Measurements from ENCODE around the gene AKAP8L. TPM values are rescaled to one million over a fixed set of nuclear protein-coding genes. Genes with fewer than 3 reads are reported as not detected.

Gene AKAP8L
- total and polyA plus RNA-seq, 2 of the 8 experiments (the other 6 are each of a cell fraction or from before 2014, with no cell fraction given) = 75.1 to 138 TPM

- no peak overlapping the region for H2BK12ac ChIP-seq (ENCODE audit: low read depth, low read length)
- no peak overlapping the region for H2BK20ac ChIP-seq (ENCODE audit: low read length)
- H3K4ac ChIP-seq (replicated peaks; ENCODE audit: insufficient read length, low read depth, low read length) = no peak overlapping the region
- no peak for FAIRE-seq
- ChIA-PET POLR2A (ENCODE audit: partially characterized antibody) (interaction anchor here (0.7 to 5.9 kb wide), 4 partner anchors 13 to 75 kb away, joined by 3 to 30 read pairs (median 4); partner anchors contain the start of gene AKAP8), CTCF (ENCODE audit: partially characterized antibody) (no interaction called here)
- no peak overlapping the region for H2BK5ac ChIP-seq (ENCODE audit: low read depth, low read length)
- H2BK120ac ChIP-seq (replicated peaks; ENCODE audit: low read depth, low read length) = no peak overlapping the region
- H3K9me3 ChIP-seq (ENCODE audit: insufficient read depth in 2 of 2, low read depth in 1 of 2, low read length in 1 of 2) = no peaks in the 10 kb centered on the region; a peak in 1 of 4 replicates
- 94% methylated on average over 4 of the region's 4 CpGs; no CpG with 5 or more reads in 1 of the 2 experiments for WGBS, 2 experiments (ENCODE audit: extremely low coverage in 1 of 2, insufficient coverage in 1 of 2, insufficient read length in 1 of 2, insufficient replicate concordance in 2 of 2, low coverage in 1 of 2, low lambda C conversion rate in 2 of 2, missing lambda C conversion rate in 1 of 2)
- no peaks in the 10 kb centered on the region for H3K4me1 ChIP-seq (replicated peaks in 1 of 4; ENCODE audit: control insufficient read depth in 3 of 4, insufficient read depth in 4 of 4, low read length in 3 of 4)
- H3K27ac ChIP-seq (ENCODE audit: low read depth, low read length) = no peak overlapping the region
- H3K9ac ChIP-seq (replicated peaks in 1 of 4; ENCODE audit: extremely low read depth in 1 of 4, low read depth in 3 of 4, low read length in 3 of 4) = no peak overlapping the region
- no peak overlapping the region for H3K14ac ChIP-seq (ENCODE audit: insufficient read length)
- no peak overlapping the region for H3K4me3 ChIP-seq (ENCODE audit: extremely low read depth in 1 of 4, insufficient read depth in 2 of 4, low read depth in 3 of 4, low read length in 4 of 4)
- H3K4me2 ChIP-seq (ENCODE audit: insufficient read depth in 1 of 2, low read depth in 2 of 2, low read length in 2 of 2) = no peak overlapping the region
- H4K5ac ChIP-seq (ENCODE audit: insufficient read length, low read depth, low read length) = no peak overlapping the region
- no peak overlapping the region for H3K23ac ChIP-seq (ENCODE audit: insufficient read length)
- no peak overlapping the region for H3K56ac ChIP-seq (replicated peaks; ENCODE audit: insufficient read length, low read depth, low read length)
- no peak for DNase-seq (ENCODE audit: low read depth in 1 of 2, low spot score in 2 of 2)
- H3K23me2 ChIP-seq (ENCODE audit: low read depth, low read length) = no peaks in the 10 kb centered on the region
- H2AK5ac ChIP-seq (ENCODE audit: low read depth, low read length) = no peak overlapping the region
- no peaks in the 10 kb centered on the region for H3K79me1 ChIP-seq (ENCODE audit: low read depth, low read length)
- H3K27me3 ChIP-seq (replicated peaks in 1 of 4; ENCODE audit: control insufficient read depth in 3 of 4, extremely low read depth in 1 of 4, insufficient read depth in 3 of 4, low read length in 3 of 4) = no peaks in the 10 kb centered on the region
- H3K18ac ChIP-seq (ENCODE audit: extremely low read depth, low read length) = no peak overlapping the region
- no peak overlapping the region for H4K8ac ChIP-seq (ENCODE audit: extremely low read depth, insufficient read depth, low read length)
- no peak overlapping the region for H2AFZ ChIP-seq (ENCODE audit: low read length)
- no peak overlapping the region for H4K91ac ChIP-seq (replicated peaks; ENCODE audit: insufficient read length, low read length)
- H2BK15ac ChIP-seq (ENCODE audit: low read length) = no peak overlapping the region
- peaks cover 30 to 74% (median 56%) of the 10 kb centered on the region in 4 experiments for H3K36me3 ChIP-seq (ENCODE audit: control insufficient read depth in 2 of 4, insufficient read depth in 4 of 4, low read length in 3 of 4)
- no peaks in the 10 kb centered on the region for H3K79me2 ChIP-seq (ENCODE audit: control insufficient read depth in 1 of 2, insufficient read depth in 2 of 2, low read length in 2 of 2)
- peaks cover 2 to 4% of the 10 kb centered on the region in 2 experiments for H4K20me1 ChIP-seq (replicated peaks in 1 of 2; ENCODE audit: control insufficient read depth in 1 of 2, insufficient read depth in 2 of 2, low read length in 2 of 2)
- no peak for TF ChIP-seq CTCF (IDR thresholded peaks at IDR 0.05; ENCODE audit: control extremely low read depth in 1 of 3, insufficient read depth in 1 of 3, low read depth in 1 of 3, low read length in 3 of 3)
- no peak for TF ChIP-seq MAFK (IDR thresholded peaks at IDR 0.05; ENCODE audit: low read depth, low read length)
- TF ChIP-seq FOSL1 (IDR thresholded peaks at IDR 0.05; ENCODE audit: insufficient read depth, low read depth, low read length) = no peak
- TF ChIP-seq TCF12 (IDR thresholded peaks at IDR 0.05; ENCODE audit: low read depth, low read length) = no peak
- TF ChIP-seq RBBP5 (IDR thresholded peaks at IDR 0.05; ENCODE audit: borderline replicate concordance, low read depth, low read length) = no peak
- TF ChIP-seq RFX5 (IDR thresholded peaks at IDR 0.05; ENCODE audit: borderline replicate concordance, low read depth, low read length) = no peak
- no peak for TF ChIP-seq KDM1A (IDR thresholded peaks at IDR 0.05; ENCODE audit: borderline replicate concordance, low read length)
- TF ChIP-seq CBX8 (IDR thresholded peaks at IDR 0.05; ENCODE audit: borderline replicate concordance, low read depth, low read length) = no peak
- no peak for TF ChIP-seq EP300 (IDR thresholded peaks at IDR 0.05; ENCODE audit: borderline replicate concordance in 1 of 2, low read depth in 2 of 2, low read length in 2 of 2)
- TF ChIP-seq SIX5 (IDR thresholded peaks at IDR 0.05; ENCODE audit: low read depth, low read length) = no peak
- TF ChIP-seq POU5F1 (IDR thresholded peaks at IDR 0.05; ENCODE audit: low read depth, low read length) = no peak
- TF ChIP-seq JUND (IDR thresholded peaks at IDR 0.05; ENCODE audit: low read length) = no peak
These were observed 60.9 kb downstream of the AKAP8L start for GRCh38 chr19:15357906-15358305.

Measured in H1 (cell line).